ENCODE data around the gene CCBE1.

CCBE1 gene

GRCh38 chr18:59571902-59572301 lies 125.3 kb downstream of the CCBE1 start:
- no peak overlapping the region for H3K9ac ChIP-seq (ENCODE audit: insufficient read length, low read depth)

GRCh38 chr18:59570796-59571195 lies 126.4 kb downstream of the CCBE1 start:
- Histone ChIP-seq H3K36me3 (ENCODE audit: insufficient read depth, insufficient read length, low read length) (no peaks in the 10 kb centered on the region), H3K9me3 (ENCODE audit: insufficient read depth, low read length) (no peaks in the 10 kb centered on the region), H3K4me1 (ENCODE audit: insufficient read depth, insufficient read length) (peaks cover 3% of the 10 kb centered on the region), H3K9ac (ENCODE audit: insufficient read length, low read depth) (no peak overlapping the region), H3K4me3 (ENCODE audit: insufficient read length, low read depth) (no peak overlapping the region), H3K27me3 (ENCODE audit: insufficient read depth, insufficient read length) (no peaks in the 10 kb centered on the region)
- TF ChIP-seq ZNF274 (IDR thresholded peaks at IDR 0.05; ENCODE audit: low read depth, low read length) (no peak), YY1 (IDR thresholded peaks at IDR 0.05; ENCODE audit: insufficient read depth, insufficient read length) (no peak), SUZ12 (IDR thresholded peaks at IDR 0.05; ENCODE audit: extremely low read depth, insufficient read depth, insufficient read length) (no peak)
- no peak for DNase-seq (ENCODE audit: low read depth, low spot score)

More at GRCh38 chr18:59571902-59572301, 125.3 kb downstream of the CCBE1 start:
- H3K27me3 ChIP-seq (ENCODE audit: insufficient read depth, insufficient read length): no peaks in the 10 kb centered on the region
- no peaks in the 10 kb centered on the region for H3K9me3 ChIP-seq (ENCODE audit: insufficient read depth, low read length)
- TF ChIP-seq ZNF274 (IDR thresholded peaks at IDR 0.05; ENCODE audit: low read depth, low read length): no peak
- no peak for TF ChIP-seq YY1 (IDR thresholded peaks at IDR 0.05; ENCODE audit: insufficient read depth, insufficient read length)
- H3K36me3 ChIP-seq (ENCODE audit: insufficient read depth, insufficient read length, low read length): no peaks in the 10 kb centered on the region
- DNase-seq (ENCODE audit: low read depth, low spot score): no peak
- peaks cover 3% of the 10 kb centered on the region for H3K4me1 ChIP-seq (ENCODE audit: insufficient read depth, insufficient read length)
- H3K4me3 ChIP-seq (ENCODE audit: insufficient read length, low read depth): no peak overlapping the region

GRCh38 chr18:59570101-59570775 lies 127.0 kb downstream of the CCBE1 start:
- no peak for TF ChIP-seq ZNF274 (IDR thresholded peaks at IDR 0.05; ENCODE audit: low read depth, low read length)
- no peak for TF ChIP-seq SUZ12 (IDR thresholded peaks at IDR 0.05; ENCODE audit: extremely low read depth, insufficient read depth, insufficient read length)
- no peak for TF ChIP-seq YY1 (IDR thresholded peaks at IDR 0.05; ENCODE audit: insufficient read depth, insufficient read length)

GRCh38 chr18:59569390-59569791 lies 127.8 kb downstream of the CCBE1 start:
- no peak overlapping the region for H3K4me3 ChIP-seq (ENCODE audit: insufficient read length, low read depth)
- no peak for DNase-seq (ENCODE audit: low read depth, low spot score)
- H3K36me3 ChIP-seq (ENCODE audit: insufficient read depth, insufficient read length, low read length): no peaks in the 10 kb centered on the region
- H3K4me1 ChIP-seq (ENCODE audit: insufficient read depth, insufficient read length): peaks cover 3% of the 10 kb centered on the region
- no peak overlapping the region for H3K9ac ChIP-seq (ENCODE audit: insufficient read length, low read depth)
- TF ChIP-seq SUZ12 (IDR thresholded peaks at IDR 0.05; ENCODE audit: extremely low read depth, insufficient read depth, insufficient read length): no peak
- H3K27me3 ChIP-seq (ENCODE audit: insufficient read depth, insufficient read length): no peaks in the 10 kb centered on the region
- H3K9me3 ChIP-seq (ENCODE audit: insufficient read depth, low read length): no peaks in the 10 kb centered on the region

More at GRCh38 chr18:59570101-59570775, 127.0 kb downstream of the CCBE1 start:
- H3K9me3 ChIP-seq (ENCODE audit: insufficient read depth, low read length): no peaks in the 10 kb centered on the region
- no peaks in the 10 kb centered on the region for H3K36me3 ChIP-seq (ENCODE audit: insufficient read depth, insufficient read length, low read length)
- no peak overlapping the region for H3K9ac ChIP-seq (ENCODE audit: insufficient read length, low read depth)
- peaks cover 3% of the 10 kb centered on the region for H3K4me1 ChIP-seq (ENCODE audit: insufficient read depth, insufficient read length)
- no peaks in the 10 kb centered on the region for H3K27me3 ChIP-seq (ENCODE audit: insufficient read depth, insufficient read length)
- H3K4me3 ChIP-seq (ENCODE audit: insufficient read length, low read depth): no peak overlapping the region
- DNase-seq (ENCODE audit: low read depth, low spot score): no peak

- Histone ChIP-seq H3K4me1 (ENCODE audit: insufficient read depth, insufficient read length) (peaks cover 3% of the 10 kb centered on the region), H3K4me3 (ENCODE audit: insufficient read length, low read depth) (no peak overlapping the region), H3K9me3 (ENCODE audit: insufficient read depth, low read length) (no peaks in the 10 kb centered on the region), H3K27me3 (ENCODE audit: insufficient read depth, insufficient read length) (no peaks in the 10 kb centered on the region), H3K9ac (ENCODE audit: insufficient read length, low read depth) (no peak overlapping the region), H3K36me3 (ENCODE audit: insufficient read depth, insufficient read length, low read length) (no peaks in the 10 kb centered on the region)
- DNase-seq (ENCODE audit: low read depth, low spot score): no peak
- TF ChIP-seq SUZ12 (IDR thresholded peaks at IDR 0.05; ENCODE audit: extremely low read depth, insufficient read depth, insufficient read length): no peak
- no peak for TF ChIP-seq ZNF274 (IDR thresholded peaks at IDR 0.05; ENCODE audit: low read depth, low read length)
- TF ChIP-seq YY1 (IDR thresholded peaks at IDR 0.05; ENCODE audit: insufficient read depth, insufficient read length): no peak
Observed at GRCh38 chr18:59567431-59567830, 129.8 kb downstream of the CCBE1 start.

GRCh38 chr18:59566533-59566971 lies 130.7 kb downstream of the CCBE1 start:
- Histone ChIP-seq H3K4me3 (ENCODE audit: insufficient read length, low read depth) (no peak overlapping the region), H3K36me3 (ENCODE audit: insufficient read depth, insufficient read length, low read length) (no peaks in the 10 kb centered on the region), H3K9ac (ENCODE audit: insufficient read length, low read depth) (no peak overlapping the region), H3K27me3 (ENCODE audit: insufficient read depth, insufficient read length) (no peaks in the 10 kb centered on the region), H3K9me3 (ENCODE audit: insufficient read depth, low read length) (no peaks in the 10 kb centered on the region), H3K4me1 (ENCODE audit: insufficient read depth, insufficient read length) (peaks cover 3% of the 10 kb centered on the region)
- TF ChIP-seq ZNF274 (IDR thresholded peaks at IDR 0.05; ENCODE audit: low read depth, low read length): no peak
- no peak for TF ChIP-seq SUZ12 (IDR thresholded peaks at IDR 0.05; ENCODE audit: extremely low read depth, insufficient read depth, insufficient read length)
- TF ChIP-seq YY1 (IDR thresholded peaks at IDR 0.05; ENCODE audit: insufficient read depth, insufficient read length): no peak
- no peak for DNase-seq (ENCODE audit: low read depth, low spot score)

- Histone ChIP-seq H3K36me3 (ENCODE audit: insufficient read depth, insufficient read length, low read length) (no peaks in the 10 kb centered on the region), H3K4me1 (ENCODE audit: insufficient read depth, insufficient read length) (peaks cover 3% of the 10 kb centered on the region), H3K4me3 (ENCODE audit: insufficient read length, low read depth) (no peak overlapping the region), H3K27me3 (ENCODE audit: insufficient read depth, insufficient read length) (no peaks in the 10 kb centered on the region), H3K9ac (ENCODE audit: insufficient read length, low read depth) (no peak overlapping the region), H3K9me3 (ENCODE audit: insufficient read depth, low read length) (no peaks in the 10 kb centered on the region)
- no peak for DNase-seq (ENCODE audit: low read depth, low spot score)
- TF ChIP-seq SUZ12 (IDR thresholded peaks at IDR 0.05; ENCODE audit: extremely low read depth, insufficient read depth, insufficient read length) (no peak), ZNF274 (IDR thresholded peaks at IDR 0.05; ENCODE audit: low read depth, low read length) (no peak), YY1 (IDR thresholded peaks at IDR 0.05; ENCODE audit: insufficient read depth, insufficient read length) (no peak)
Observed at GRCh38 chr18:59565957-59566356, 131.3 kb downstream of the CCBE1 start.

All from NT2/D1 (cell line).